ENCODE measurements around the gene SPTBN4.

GRCh38 chr19:40499320-40499719 lies 32.5 kb downstream of the SPTBN4 start:
- TF ChIP-seq EZH2 (IDR thresholded peaks at IDR 0.05; ENCODE audit: borderline replicate concordance, low read length) (no peak), CTCF (conservative IDR thresholded peaks at IDR 0.05 in 1 of 2, IDR thresholded peaks at IDR 0.05 in 1 of 2; ENCODE audit: extremely low read depth in 1 of 2, insufficient read depth in 1 of 2, low read depth in 1 of 2, low read length in 2 of 2) (no peak)
